Measurements from ENCODE around the gene PSD2. TPM values are rescaled to one million over a fixed set of nuclear protein-coding genes. Genes with fewer than 3 reads are reported as not detected.
"Not testable (repeated sequence)": the region's sequence is repeated elsewhere in the genome, so short reads cannot be mapped to it uniquely, and the experiment has no call there.

The PSD2 gene
- total and polyA plus RNA-seq, 12 donors: 0.03 to 0.09 (median 0.08) TPM; not detected in 9

DNA sequence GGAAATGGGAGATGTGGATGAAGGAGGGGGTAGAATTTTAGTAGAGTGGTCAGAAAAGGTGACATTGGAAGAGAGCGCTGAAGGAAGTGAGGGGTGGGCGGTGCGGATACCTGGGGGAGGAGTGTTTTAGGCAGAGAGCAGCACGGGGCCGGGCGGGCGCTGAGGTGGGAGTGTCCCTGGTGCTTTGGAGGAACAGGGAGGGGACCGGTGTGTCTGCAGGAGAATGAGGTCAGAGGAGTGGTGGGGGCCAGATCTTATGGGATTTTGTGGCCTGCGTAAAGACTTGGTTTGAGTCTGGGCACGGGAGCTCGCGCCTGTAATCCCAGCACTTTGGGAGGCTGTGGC lies 5.8 kb upstream of the PSD2 start:
- H3K4me1 ChIP-seq: peaks cover 0 to 14% (median 7%) of the 10 kb centered on the region in 9 donors
- H3K36me3 ChIP-seq: no peaks in the 10 kb centered on the region
- peaks cover 0 to 41% (median 5%) of the 10 kb centered on the region in 7 donors for H3K27me3 ChIP-seq
- ATAC-seq (no peak), DNase-seq (no peak)
- TF ChIP-seq, protein P1, sequence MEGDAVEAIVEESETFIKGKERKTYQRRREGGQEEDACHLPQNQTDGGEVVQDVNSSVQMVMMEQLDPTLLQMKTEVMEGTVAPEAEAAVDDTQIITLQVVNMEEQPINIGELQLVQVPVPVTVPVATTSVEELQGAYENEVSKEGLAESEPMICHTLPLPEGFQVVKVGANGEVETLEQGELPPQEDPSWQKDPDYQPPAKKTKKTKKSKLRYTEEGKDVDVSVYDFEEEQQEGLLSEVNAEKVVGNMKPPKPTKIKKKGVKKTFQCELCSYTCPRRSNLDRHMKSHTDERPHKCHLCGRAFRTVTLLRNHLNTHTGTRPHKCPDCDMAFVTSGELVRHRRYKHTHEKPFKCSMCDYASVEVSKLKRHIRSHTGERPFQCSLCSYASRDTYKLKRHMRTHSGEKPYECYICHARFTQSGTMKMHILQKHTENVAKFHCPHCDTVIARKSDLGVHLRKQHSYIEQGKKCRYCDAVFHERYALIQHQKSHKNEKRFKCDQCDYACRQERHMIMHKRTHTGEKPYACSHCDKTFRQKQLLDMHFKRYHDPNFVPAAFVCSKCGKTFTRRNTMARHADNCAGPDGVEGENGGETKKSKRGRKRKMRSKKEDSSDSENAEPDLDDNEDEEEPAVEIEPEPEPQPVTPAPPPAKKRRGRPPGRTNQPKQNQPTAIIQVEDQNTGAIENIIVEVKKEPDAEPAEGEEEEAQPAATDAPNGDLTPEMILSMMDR (IDR thresholded peaks at IDR 0.05): no peak
- intact Hi-C loops (cut with DNase I): loop anchor here in 8 of 10 donors (2.0 to 10.0 kb wide), 9 partner anchors 52 to 367 kb away; no protein-coding TSS in a partner anchor
- no peak overlapping the region for H3K27ac ChIP-seq
- 88 to 93% methylated on average over 12 of the region's 12 CpGs for WGBS, 2 donors
- no peak overlapping the region for H3K4me3 ChIP-seq
- no peaks in the 10 kb centered on the region for H3K9me3 ChIP-seq

DNA sequence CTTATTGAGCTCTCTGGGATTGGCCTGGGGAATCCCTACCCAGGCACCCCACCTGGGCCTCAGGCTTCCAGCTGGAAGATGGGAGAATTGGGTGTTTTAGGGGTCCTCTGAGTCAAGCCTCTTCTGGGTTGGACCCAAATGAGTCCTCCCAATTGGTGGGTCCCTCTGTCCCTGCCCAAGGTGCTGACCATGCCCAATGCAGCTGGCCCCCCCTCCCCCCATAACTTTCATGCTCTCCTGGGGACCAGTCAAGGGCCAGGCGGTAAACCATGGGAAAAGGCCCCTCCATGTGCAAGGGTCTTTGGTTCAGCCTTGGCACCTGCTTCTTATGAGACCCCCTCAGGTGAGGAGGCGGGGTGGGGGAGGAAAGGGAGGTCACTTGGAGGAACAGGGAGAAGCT lies 3.4 kb upstream of the PSD2 start:
- 73 to 87% methylated on average over 2 of the region's 2 CpGs for WGBS, 2 donors
- H3K36me3 ChIP-seq: no peaks in the 10 kb centered on the region
- H3K27me3 ChIP-seq: peaks cover 5 to 55% (median 27%) of the 10 kb centered on the region in 7 donors
- intact Hi-C loops (cut with DNase I): loop anchor here in 2 of 10 donors (2.0 to 10.0 kb wide), 2 partner anchors 51 to 353 kb away; no protein-coding TSS in a partner anchor
- no peak overlapping the region for H3K4me3 ChIP-seq
- no peak for DNase-seq
- TF ChIP-seq, protein P1 (IDR thresholded peaks at IDR 0.05): no peak
- no peak overlapping the region for H3K27ac ChIP-seq
- H3K9me3 ChIP-seq: no peaks in the 10 kb centered on the region
- H3K4me1 ChIP-seq: peaks cover 0 to 21% (median 12%) of the 10 kb centered on the region in 9 donors
- ATAC-seq: no peak

DNA sequence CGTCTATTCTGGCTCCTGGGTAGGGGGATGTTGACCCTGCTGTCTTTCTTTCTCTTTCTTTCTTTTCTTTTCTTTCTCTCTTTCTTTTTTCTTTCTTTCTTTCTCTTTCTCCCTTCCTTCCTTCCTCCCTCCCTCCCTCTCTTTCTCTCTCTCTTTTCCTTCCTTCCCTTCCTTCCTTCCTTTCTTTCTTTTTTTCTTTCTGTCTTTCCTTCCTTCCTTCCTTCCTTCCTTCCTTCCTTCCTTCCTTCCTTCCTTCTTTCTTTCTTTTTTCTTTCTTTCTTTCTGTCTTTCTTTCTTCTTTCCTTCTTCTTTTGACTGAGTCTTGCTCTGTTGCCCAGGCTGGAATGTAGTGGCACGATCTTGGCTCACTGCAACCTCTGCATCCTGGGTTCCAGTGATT lies 3.0 kb upstream of the PSD2 start:
- H3K4me3 ChIP-seq, H3K9me3 ChIP-seq, ATAC-seq, H3K27ac ChIP-seq, DNase-seq, H3K36me3 ChIP-seq: not testable (repeated sequence)
- Histone ChIP-seq H3K4me1 (peaks cover 0 to 19% (median 12%) of the 10 kb centered on the region in 9 donors), H3K27me3 (peaks cover 5 to 59% (median 32%) of the 10 kb centered on the region in 7 donors)
- intact Hi-C loops (cut with DNase I): loop anchor here in 2 of 10 donors (2.0 to 10.0 kb wide), 2 partner anchors 50 to 352 kb away; no protein-coding TSS in a partner anchor
- 85 to 87% methylated on average over 2 of the region's 2 CpGs for WGBS, 2 donors

DNA sequence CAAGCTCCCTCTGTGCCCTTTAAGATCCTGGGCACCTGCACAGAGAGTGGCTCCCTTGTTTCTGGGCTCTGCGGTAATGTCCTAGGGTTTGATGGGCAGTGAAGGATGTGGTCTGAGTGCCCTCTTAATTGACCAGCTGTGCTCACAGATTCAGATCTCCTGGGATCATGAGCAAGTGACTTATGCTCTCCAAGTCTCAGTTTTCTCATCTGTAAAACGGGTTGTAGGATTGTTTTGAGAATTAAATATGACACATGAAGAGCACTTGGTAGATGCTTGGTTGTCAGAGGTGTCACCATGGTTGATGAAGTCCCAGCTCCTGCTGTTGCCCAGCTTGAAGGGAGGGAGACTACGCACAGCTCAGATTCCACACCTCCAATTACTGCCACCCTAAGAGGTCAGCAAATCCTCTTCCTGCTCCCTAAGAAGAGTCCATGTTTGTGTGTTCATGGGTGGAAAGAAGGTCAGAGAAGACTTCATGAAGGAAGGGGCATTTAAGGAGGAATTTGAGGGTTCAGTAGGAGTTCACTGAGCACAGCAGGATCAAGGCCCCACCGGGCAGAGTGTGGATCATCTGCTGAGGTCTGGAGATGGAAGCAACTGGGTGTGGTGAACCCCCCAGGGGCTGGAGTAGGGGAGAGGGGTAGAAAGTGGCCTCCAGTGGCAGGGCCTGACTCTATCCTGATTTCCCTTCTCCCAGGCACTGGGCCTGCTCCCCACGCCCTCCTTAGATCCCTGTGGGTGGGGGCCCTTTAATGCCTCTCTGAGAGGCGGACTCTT lies 1.4 kb upstream of the PSD2 start:
- TF ChIP-seq, protein P1 (IDR thresholded peaks at IDR 0.05): no peak
- H3K27me3 ChIP-seq: peaks cover 5 to 65% (median 46%) of the 10 kb centered on the region in 7 donors
- no peak overlapping the region for H3K4me3 ChIP-seq
- H3K9me3 ChIP-seq: no peaks in the 10 kb centered on the region
- DNase-seq: no peak
- no peaks in the 10 kb centered on the region for H3K36me3 ChIP-seq
- 74% methylated on average over 6 of the region's 6 CpGs for WGBS, 2 donors
- no peak for ATAC-seq
- peaks cover 0 to 12% (median 5%) of the 10 kb centered on the region in 9 donors for H3K4me1 ChIP-seq
- intact Hi-C loops (cut with DNase I): loop anchor here in 1 of 10 donors (10.0 kb wide), 1 partner anchor 351 kb away; no protein-coding TSS in a partner anchor
- H3K27ac ChIP-seq: no peak overlapping the region
